Measurements from ENCODE around the gene TGM2.

The TGM2 gene

GRCh38 chr20:38177201-38177600, 12.1 kb upstream of the TGM2 start:
- DNase-seq (ENCODE audit: low spot score): no peak

DNA sequence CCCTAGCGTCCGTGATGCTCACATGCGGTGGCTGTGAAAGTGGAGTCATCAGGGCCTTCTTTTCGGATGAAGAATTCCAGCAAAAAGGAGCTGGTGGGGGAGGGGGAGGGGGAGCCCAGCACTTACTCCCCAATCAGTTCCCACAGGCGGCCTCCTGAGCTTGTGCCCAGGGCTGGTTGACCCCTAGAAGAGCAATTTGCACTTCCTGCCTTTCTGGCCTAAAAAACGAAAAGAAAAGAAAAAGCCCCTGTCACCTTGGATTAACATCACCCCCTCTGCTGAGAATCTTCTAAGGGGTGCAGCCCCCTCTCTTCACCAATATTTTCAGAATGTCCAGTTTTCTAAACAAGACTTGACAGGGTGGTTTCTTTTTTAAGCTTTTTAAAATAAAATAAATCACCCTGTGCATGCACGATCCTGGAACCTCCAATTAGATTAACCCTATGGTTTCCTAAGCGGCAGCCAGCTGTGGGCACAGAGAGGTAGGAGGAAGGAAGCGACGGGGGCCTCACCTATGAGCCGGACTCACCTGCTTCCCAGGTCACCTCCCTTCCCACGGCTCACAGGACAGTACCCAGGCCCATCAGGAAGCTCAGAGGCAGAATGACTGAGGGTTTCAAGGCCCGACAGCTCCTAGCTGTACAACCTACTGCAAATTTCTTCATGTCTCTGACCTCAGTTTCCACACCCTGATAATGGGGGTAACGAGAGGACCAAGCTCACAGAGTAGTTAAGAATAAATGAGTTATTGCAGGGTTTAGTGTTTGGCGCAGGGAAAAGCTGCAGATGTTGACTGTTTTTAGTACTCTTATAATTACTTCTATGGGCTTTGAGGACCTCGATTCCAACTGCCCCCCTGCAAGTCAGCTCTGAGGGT, 10.5 kb upstream of the TGM2 start:
- DNase-seq (ENCODE audit: low spot score): no peak

GRCh38 chr20:38173237-38174156, 8.4 kb upstream of the TGM2 start:
- DNase-seq (ENCODE audit: low spot score): no peak

DNA sequence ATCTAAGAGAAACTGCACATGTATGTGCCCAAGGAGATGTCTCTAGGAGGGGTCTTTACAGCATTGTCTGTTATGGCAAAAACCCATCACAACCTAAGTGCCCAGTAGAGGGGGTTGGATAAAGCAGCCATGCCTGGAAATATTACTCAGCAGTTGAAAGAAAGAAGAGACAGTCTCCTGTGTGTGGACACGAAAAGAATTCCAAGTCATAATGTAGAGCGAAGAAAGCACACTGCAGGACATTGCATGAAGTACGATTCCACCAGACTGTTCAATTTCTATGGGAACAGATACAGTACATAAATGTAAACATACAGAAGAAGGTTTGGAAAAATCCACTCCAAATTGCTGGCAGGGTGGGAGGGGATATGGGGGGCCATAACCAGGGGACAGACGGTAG, 7.3 kb upstream of the TGM2 start:
- no peak for DNase-seq (ENCODE audit: low spot score)

DNA sequence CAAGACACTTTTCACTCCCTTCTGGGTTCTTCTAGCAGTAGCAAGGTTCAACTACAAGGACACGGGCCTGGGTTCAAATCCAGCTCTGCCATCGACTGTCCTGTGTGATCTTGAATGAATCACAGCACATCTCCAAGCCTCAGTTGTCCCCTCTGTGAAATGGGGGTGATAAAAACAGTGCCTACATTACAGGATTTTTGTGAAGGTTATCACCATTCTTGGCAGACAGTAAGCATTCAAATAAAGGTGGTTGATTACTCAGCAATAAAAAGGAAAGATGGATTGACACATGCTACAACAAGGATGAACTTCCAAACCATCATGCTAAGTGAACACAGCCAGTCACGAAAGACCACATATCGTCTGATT, 6.6 kb upstream of the TGM2 start:
- DNase-seq (ENCODE audit: low spot score): no peak

GRCh38 chr20:38170826-38171674, 6.0 kb upstream of the TGM2 start:
- DNase-seq (ENCODE audit: low spot score): no peak

DNA sequence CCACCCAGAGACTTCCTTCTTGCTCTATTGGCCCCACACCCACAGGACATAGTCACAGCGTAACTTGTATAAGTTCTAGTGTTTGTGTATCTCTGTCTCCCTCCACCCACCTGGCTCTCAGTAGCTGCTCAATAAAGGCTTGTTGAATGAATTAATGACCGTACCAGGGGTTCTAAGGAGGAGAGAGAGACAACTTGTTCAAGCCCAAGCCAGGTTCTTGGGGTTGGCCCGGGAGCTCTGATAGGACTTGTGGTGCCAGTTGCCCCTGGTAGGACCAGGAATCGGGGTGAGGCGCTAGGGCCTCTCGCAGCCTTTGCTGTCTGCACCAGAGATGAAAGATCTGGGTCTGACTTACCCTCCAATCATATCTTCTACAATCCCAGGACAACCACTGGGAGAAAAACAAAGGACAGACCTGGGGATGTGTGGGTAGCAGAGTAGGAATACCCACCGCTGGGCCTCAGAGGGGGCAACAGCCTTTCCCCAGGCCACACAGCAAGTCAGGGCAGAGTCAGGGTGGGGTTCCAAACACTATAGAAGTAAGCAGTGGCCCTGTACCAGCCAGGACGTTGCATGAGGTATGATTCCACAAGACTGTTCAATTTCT, 5.3 kb upstream of the TGM2 start:
- no peak for DNase-seq (ENCODE audit: low spot score)

GRCh38 chr20:38169636-38170193, 4.6 kb upstream of the TGM2 start:
- DNase-seq (ENCODE audit: low spot score): no peak

DNA sequence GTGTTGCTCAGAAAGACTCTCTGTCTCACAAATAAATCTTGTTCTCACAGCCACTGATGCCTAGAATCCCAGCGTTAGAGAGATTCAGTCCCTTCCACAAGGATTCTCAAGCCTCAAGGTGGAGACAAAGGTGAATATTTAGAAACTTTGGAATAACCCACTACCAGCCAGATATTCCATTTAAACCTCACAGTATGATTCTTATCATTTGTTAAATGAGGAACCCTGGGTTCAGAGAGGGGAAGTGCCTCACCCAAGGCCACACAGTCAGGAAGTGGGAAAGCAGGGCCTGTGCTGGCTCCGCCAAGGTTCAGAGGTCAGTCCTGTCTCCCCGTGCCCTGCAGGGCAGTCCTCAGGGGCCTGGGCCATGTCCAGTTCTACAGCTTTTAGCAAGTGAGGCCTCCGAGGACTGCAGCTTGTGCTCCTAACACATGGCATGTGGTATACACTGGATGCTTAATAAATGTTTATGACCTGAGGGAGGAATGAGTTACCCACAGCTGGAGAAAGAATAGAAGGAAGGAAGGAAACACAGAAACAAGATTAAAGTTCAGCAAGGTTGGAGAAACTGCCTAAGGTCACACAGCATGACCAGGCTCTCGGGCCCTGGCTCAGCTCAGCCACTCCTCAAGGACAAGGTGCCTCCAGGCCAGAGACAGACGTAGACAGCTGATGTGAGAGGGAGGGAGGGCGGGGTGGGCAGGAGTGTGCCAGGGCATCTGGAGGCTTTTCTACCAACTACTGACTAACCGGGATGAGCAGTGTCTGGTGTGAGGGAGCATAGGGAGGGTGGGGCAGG, 3.9 kb upstream of the TGM2 start:
- no peak for DNase-seq (ENCODE audit: low spot score)

GRCh38 chr20:38167851-38168760, 3.0 kb upstream of the TGM2 start:
- DNase-seq (ENCODE audit: low spot score): no peak

DNA sequence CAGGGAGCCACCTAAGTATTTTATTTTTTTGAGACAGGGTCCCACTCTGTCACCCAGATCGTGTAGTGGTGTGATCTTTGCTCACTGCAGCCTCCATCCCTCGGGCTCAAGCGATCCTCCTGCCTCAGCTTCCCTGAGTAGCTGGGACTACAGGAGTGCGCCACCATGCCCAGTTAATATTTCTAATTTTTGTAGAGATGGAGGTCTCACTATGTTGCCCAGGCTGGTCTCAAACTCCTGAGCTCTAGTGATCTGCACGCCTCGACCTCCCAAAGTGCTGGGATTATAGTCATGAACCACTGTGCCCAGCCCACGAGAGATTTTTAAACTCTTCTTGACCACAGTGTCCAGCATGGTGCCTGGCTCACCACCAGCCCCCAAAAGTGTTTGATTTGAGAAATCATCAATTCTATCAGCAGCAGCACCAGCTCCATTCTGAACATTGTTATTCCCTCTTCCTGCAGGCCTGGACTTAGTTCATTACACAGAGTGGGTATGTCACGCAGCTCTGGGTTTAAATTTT, 2.3 kb upstream of the TGM2 start:
- no peak for DNase-seq (ENCODE audit: low spot score)

- no peak for DNase-seq (ENCODE audit: low spot score)
Observed at GRCh38 chr20:38166703-38167233, 1.7 kb upstream of the TGM2 start.

DNA sequence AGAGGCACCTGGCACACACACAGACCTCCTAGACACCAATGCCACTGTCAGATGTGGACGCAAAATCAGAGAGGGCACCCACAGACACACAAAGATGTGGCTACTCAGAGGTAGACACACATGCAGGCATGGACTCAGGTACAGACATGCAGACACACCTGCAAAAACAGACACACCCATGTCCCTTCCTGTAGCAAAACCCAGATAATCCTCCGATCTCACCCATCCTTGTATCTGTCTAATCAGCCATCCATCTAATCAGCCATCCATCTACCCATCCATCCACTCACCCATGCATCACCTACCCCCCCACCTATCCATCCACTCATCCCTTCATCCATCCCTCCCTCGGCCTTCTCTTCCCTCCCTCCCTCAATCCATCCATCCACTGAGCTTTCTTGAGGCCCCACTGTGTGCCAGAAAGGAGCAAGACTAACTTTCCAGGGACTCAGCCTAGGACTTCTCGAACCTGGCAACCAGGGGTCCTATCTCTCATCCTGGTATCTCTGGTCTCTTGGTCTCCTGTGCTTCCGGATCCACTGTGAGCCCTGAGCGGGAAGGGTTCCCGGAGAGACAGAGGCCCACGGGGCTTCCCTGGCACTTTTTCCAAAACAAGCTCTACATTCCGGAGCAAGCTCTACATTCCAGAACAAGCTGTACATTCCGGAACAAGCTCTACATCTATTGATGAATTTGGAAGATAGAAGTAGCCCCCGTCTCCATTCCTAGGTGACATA, 1.1 kb upstream of the TGM2 start:
- no peak for DNase-seq (ENCODE audit: low spot score)

DNA sequence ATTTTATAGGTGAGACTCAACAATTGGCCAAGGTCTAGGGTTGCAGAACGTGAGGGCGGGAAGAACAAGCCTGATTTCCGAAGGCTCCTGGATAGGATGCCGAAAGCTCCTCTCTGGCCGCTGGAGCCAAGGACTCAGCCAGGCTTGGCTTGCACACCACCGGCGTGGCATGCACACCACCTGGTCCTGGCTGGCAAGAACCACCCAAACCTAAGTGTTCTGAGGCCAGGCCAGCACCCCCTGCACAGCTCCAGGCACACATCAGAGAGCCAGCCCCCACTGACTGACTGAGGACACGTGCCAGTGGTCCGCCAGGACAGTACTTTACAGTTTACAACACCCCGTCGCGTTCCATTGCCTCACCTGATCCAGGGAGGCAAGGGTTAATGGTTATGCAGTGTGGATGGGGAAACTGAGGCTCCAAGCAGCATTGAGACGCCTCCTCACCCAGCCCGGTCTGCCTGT, 414 bp downstream of the TGM2 start:
- DNase-seq (ENCODE audit: low spot score): no peak

DNA sequence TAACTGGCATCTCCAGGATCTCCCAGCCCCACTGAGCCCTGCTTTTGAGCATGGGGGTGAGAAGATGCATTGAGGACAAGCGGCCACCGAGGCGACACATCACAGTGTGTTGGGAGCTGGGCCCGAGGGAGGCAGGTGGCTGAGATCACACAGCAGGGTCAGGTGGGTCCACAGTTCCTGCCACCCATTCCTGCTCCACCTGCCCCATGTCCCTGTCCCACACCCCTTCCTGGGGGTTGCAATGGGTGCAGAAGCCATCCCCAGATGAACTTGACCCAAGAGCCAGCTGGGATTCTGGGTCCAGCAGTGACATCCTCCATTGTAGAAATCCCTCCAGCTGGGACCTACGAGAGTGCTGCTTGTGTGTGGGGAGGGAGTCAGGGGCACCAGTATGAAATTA, 1.0 kb downstream of the TGM2 start:
- DNase-seq (ENCODE audit: low spot score): no peak

GRCh38 chr20:38162878-38163875, 1.9 kb downstream of the TGM2 start:
- no peak for DNase-seq (ENCODE audit: low spot score)

- DNase-seq (ENCODE audit: low spot score): no peak
Observed at GRCh38 chr20:38162149-38162548, 2.9 kb downstream of the TGM2 start.

Data from activated CD4-positive, alpha-beta T cell treated with anti-CD3 and anti-CD28 coated beads, Interleukin-2, Interleukin-4, amounts not matched to agents 100 ng/mL and 50 ng/mL, durations not matched to agents 16 hours and 8 hours (primary cell).